Spleen (tissue), 11 donors: ENCODE data around the gene ZNF772. TPM values are rescaled to one million over a fixed set of nuclear protein-coding genes. Genes with fewer than 3 reads are reported as not detected.

Source experiments
- DNase-seq: peaks from one replicate; pipeline ENCODE4 v3.0.0-alpha.2; 2020
- H3K27ac ChIP-seq, 8 donors: fragments of 200-600 bp; sonication (generic) in 7 of 8; 1 replicate in 4 of 8; 2 replicates in 4 of 8; pipeline versions ENCODE4 v1.5.0 to v1.8.0; 2016 to 2021; ENCODE audit warnings: inconsistent platforms in 4 of 8, mild to moderate bottlenecking in 4 of 8, moderate library complexity in 1 of 8
- H3K27me3 ChIP-seq, 7 donors: fragments of 200-600 bp; sonication (generic) in 6 of 7; replicated peaks in 1 of 7; 1 replicate in 4 of 7; 2 replicates in 3 of 7; pipeline versions ENCODE4 v1.5.0 to v1.8.0; 2016 to 2021; ENCODE audit warnings: inconsistent platforms in 3 of 7, mild to moderate bottlenecking in 1 of 7
- H3K36me3 ChIP-seq, 6 donors: fragments of 200-600 bp; sonication (generic) in 5 of 6; 1 replicate in 4 of 6; 2 replicates in 2 of 6; pipeline versions ENCODE4 v1.5.0 to v1.8.0; 2016 to 2021; ENCODE audit warnings: inconsistent platforms in 2 of 6
- H3K4me1 ChIP-seq, 6 donors: fragments of 200-600 bp; sonication (generic) in 5 of 6; 1 replicate in 3 of 6; 2 replicates in 3 of 6; pipeline versions ENCODE4 v1.5.0 to v1.8.0; 2016 to 2021; ENCODE audit warnings: inconsistent platforms in 3 of 6
- H3K4me3 ChIP-seq, 8 donors: fragments of 200-600 bp; sonication (generic) in 7 of 8; 1 replicate in 4 of 8; 2 replicates in 4 of 8; pipeline versions ENCODE4 v1.5.0 to v1.8.0; 2016 to 2021; ENCODE audit warnings: inconsistent platforms in 4 of 8, mild to moderate bottlenecking in 4 of 8, moderate library complexity in 2 of 8
- H3K9me3 ChIP-seq, 8 donors: fragments of 200-600 bp; sonication (generic) in 7 of 8; 1 replicate in 4 of 8; 2 replicates in 4 of 8; pipeline versions ENCODE4 v1.5.0 to v1.8.0; 2016 to 2021; ENCODE audit warnings: inconsistent platforms in 4 of 8
- POLR2A ChIP-seq, 3 donors: fragments of 450-650 bp; IDR thresholded peaks; one replicate each; pipeline ENCODE4 v1.5.1; 2017; ENCODE audit warnings: antibody characterized with exemption in 3 of 3, mild to moderate bottlenecking in 1 of 3
- POLR2AphosphoS5 ChIP-seq, 3 donors: sonication (generic); formaldehyde crosslinking; IDR thresholded peaks; one replicate each; pipeline ENCODE4 v1.5.1; 2017; ENCODE audit warnings: antibody characterized with exemption in 3 of 3
- WGBS, 5 donors: extraction: QIAGEN DNeasy Blood & Tissue Kit in 3 of 5; methylation state at CpG; one replicate each; pipeline versions ENCODE4 v1.1.5 to v1.1.7; 2013 to 2018; 5-methylcytosine and 5-hydroxymethylcytosine counted together
- intact Hi-C: fragments of 100-400 bp; cut with DNase I; formaldehyde crosslinking; loops from one replicate; pipeline ENCODE4 v1.15.0; 2023; ENCODE audit warnings: low total_unique reads
- polyA plus RNA-seq, 3 donors: library from polyadenylated mRNA; stranded (reverse); fragments of 200-250 nt; gene quantifications; one replicate each; pipeline ENCODE4 v1.2.1, GENCODE V29; 2013
- total RNA-seq, 7 donors: library from RNA; depleted of rRNA in 3 of 7; stranded (reverse); fragments of >200 nt in 3 of 7; fragmentation: NEBNext Ultra II Directional in 4 of 7; extraction: Animal tissue kit (Norgen Biotek cat#: 25700) in 4 of 7; gene quantifications; one replicate each; pipeline versions ENCODE4 v1.1.0 to v1.2.1, GENCODE V29; 2016 to 2021
- TF ChIP-seq, protein P1 (sequence below), 11 experiments: fragments of 200-600 bp in 7 of 11; fragments of 450-650 bp in 4 of 11; sonication (generic) in 4 of 11; IDR thresholded peaks in 8 of 11; conservative IDR thresholded peaks in 3 of 11; 1 replicate in 7 of 11; 2 replicates in 4 of 11; pipeline versions ENCODE4 v1.4.0 to v1.8.0; 2016 to 2021; ENCODE audit warnings: antibody characterized with exemption in 11 of 11, inconsistent platforms in 4 of 11, mild to moderate bottlenecking in 1 of 11
- donor health status: healthy with polysubstance abuse.
- donor health status: DM: no; HTN: no; CAD: no; lungs with moderate emphysema.
- donor health status: DM: no; HTN: no; CAD: no.
- donor health status: Bipolar disorder and iron deficiency.
- donor health status: healthy.
- donor health status: DM: no; HTN: no; CAD: no.
- donor health status: DM: yes; HTN: yes; CAD: no.

ZNF772 gene
- total and polyA plus RNA-seq, 10 donors = 1.4 to 33.7 (median 15.9) TPM

DNA sequence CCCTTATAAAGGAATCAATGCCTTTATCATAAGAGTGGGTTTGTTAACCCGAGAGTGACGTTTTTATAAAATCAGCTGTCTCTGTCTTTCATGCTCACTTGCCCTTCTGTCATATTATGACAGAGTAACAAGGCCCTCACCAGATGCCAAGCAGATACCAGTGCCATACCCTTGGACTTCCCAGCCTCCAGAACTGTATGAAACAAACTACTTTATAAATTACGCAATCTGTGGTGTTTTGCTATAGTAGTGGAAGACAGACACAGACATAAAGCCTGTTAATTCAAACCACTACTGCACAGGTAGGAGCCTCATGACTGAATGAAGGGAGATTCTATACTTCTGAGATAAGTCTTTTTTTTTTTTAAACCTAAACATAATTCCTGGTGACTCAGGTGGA is 25.1 kb downstream of the ZNF772 start:
- no peak for TF ChIP-seq POLR2A (IDR thresholded peaks at IDR 0.05)
- no peak for TF ChIP-seq POLR2AphosphoS5 (IDR thresholded peaks at IDR 0.05)
- TF ChIP-seq, protein P1, sequence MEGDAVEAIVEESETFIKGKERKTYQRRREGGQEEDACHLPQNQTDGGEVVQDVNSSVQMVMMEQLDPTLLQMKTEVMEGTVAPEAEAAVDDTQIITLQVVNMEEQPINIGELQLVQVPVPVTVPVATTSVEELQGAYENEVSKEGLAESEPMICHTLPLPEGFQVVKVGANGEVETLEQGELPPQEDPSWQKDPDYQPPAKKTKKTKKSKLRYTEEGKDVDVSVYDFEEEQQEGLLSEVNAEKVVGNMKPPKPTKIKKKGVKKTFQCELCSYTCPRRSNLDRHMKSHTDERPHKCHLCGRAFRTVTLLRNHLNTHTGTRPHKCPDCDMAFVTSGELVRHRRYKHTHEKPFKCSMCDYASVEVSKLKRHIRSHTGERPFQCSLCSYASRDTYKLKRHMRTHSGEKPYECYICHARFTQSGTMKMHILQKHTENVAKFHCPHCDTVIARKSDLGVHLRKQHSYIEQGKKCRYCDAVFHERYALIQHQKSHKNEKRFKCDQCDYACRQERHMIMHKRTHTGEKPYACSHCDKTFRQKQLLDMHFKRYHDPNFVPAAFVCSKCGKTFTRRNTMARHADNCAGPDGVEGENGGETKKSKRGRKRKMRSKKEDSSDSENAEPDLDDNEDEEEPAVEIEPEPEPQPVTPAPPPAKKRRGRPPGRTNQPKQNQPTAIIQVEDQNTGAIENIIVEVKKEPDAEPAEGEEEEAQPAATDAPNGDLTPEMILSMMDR (IDR thresholded peaks at IDR 0.05 in 8 of 11, conservative IDR thresholded peaks at IDR 0.05 in 3 of 11) = no peak
- Histone ChIP-seq H3K36me3 (peaks cover 0 to 15% (median 0%) of the 10 kb centered on the region in 6 donors), H3K27me3 (no peaks in the 10 kb centered on the region), H3K4me1 (no peaks in the 10 kb centered on the region), H3K9me3 (peaks cover 0 to 99% (median 83%) of the 10 kb centered on the region in 8 donors), H3K27ac (no peak overlapping the region), H3K4me3 (no peak overlapping the region)
- DNase-seq = no peak
- intact Hi-C loops = no loop called here
- 91 to 98% (median 98%) methylated on average over 3 of the region's 3 CpGs for WGBS, 5 donors

DNA sequence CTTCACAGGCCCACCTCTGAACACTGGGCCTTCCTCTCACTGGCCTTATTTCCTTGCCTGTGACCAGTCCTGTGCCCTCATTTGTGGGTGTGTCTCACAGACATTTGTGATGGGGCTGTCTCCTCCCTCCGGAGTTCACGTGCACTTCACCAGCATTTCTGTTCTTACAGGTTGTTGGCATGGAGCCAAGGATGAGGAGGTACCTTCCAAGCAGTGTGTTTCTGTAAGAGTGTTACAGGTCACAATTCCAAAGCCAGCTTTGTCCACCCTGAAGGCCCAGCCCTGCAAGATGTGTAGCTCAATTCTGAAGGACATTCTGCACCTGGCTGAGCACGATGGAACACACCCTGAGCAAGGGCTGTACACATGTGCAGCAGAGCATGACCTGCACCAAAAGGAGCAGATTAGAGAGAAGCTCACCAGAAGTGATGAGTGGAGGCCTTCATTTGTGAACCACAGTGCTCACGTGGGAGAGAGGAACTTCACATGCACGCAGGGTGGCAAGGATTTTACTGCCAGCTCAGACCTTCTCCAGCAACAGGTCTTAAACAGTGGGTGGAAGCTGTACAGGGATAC is 34.2 kb downstream of the ZNF772 start:
- WGBS, 5 donors = 71 to 92% (median 84%) methylated on average over 5 of the region's 5 CpGs
- Histone ChIP-seq H3K4me1 (no peaks in the 10 kb centered on the region), H3K36me3 (peaks cover 0 to 78% (median 28%) of the 10 kb centered on the region in 6 donors), H3K27me3 (no peaks in the 10 kb centered on the region), H3K9me3 (peaks cover 0 to 97% (median 83%) of the 10 kb centered on the region in 8 donors), H3K27ac (no peak overlapping the region), H3K4me3 (no peak overlapping the region)
- intact Hi-C loops = no loop called here
- TF ChIP-seq POLR2AphosphoS5 (IDR thresholded peaks at IDR 0.05) (no peak), POLR2A (IDR thresholded peaks at IDR 0.05) (no peak)
- TF ChIP-seq, protein P1 (IDR thresholded peaks at IDR 0.05 in 8 of 11, conservative IDR thresholded peaks at IDR 0.05 in 3 of 11) = no peak
- no peak for DNase-seq

DNA sequence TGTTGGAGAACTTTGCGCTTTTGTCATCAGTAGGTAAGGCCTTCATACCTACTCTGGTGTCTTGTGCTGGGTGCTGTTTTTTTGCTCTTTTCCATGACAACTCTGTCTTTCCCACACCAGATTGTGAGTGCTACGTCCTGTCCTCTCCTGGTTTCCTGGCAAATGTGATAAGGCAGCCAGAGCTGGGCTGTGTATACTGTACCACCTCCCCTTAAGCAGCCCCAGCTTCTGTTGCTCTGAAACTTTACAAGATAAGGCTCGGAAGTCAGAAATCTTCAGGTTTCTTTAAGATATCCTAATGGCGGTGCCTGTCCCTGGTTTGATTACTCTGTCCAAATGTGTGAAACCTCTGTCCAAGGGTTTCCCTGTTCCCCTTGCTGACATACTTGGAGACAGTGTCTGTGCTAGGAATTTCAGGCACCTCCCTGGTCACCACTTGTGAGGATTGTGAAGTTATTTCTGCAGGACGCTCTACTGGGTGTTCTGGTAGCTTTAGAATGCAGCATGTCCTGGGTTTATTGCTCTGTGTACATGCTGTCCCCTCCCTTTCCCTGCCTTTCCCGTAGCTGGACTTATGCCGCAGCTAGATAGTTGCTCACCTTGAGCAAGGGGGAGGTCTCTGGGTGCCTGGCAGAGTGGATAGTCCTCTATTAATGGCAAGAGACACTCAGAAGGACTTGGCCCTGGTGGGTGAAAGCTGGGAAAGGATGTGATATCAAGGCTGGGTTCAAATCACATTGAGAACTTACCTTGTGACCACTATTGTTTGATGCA is 35.2 kb downstream of the ZNF772 start:
- DNase-seq = no peak
- no peak overlapping the region for H3K4me3 ChIP-seq
- TF ChIP-seq, protein P1 (IDR thresholded peaks at IDR 0.05 in 8 of 11, conservative IDR thresholded peaks at IDR 0.05 in 3 of 11) = no peak
- TF ChIP-seq POLR2AphosphoS5 (IDR thresholded peaks at IDR 0.05) = no peak
- no peak for TF ChIP-seq POLR2A (IDR thresholded peaks at IDR 0.05)
- no peak overlapping the region for H3K27ac ChIP-seq
- H3K27me3 ChIP-seq = no peaks in the 10 kb centered on the region
- 77 to 94% (median 93%) methylated on average over 6 to 7 of the region's 7 CpGs for WGBS, 5 donors
- H3K4me1 ChIP-seq = peaks cover 0 to 5% (median 1%) of the 10 kb centered on the region in 6 donors
- intact Hi-C loops = no loop called here
- peaks cover 0 to 84% (median 28%) of the 10 kb centered on the region in 6 donors for H3K36me3 ChIP-seq
- H3K9me3 ChIP-seq = peaks cover 0 to 87% (median 73%) of the 10 kb centered on the region in 8 donors

DNA sequence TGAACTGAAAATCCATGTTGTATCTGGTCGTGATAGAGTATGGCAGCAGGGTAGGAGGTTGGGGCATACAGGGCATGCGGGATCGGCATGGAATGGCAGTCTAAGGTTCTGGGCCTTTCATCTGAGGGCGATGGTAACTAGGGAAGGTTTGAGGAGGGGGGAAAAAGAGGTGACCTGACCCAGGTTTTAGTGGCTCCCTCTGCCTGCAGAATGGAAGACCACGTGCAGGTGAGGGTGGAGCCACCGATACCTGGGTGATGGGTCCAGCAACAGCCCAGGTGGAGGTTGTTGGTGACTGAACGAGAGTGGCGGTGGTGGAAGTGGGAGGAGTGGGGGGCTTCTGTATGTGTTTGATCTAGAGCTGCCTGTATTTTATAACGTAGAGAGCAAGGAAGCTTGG is 38.4 kb downstream of the ZNF772 start:
- intact Hi-C loops = no loop called here
- 89 to 95% (median 92%) methylated on average over 9 of the region's 9 CpGs for WGBS, 5 donors
- peaks cover 0 to 54% (median 40%) of the 10 kb centered on the region in 8 donors for H3K9me3 ChIP-seq
- no peak for DNase-seq
- no peak for TF ChIP-seq POLR2A (IDR thresholded peaks at IDR 0.05)
- TF ChIP-seq, protein P1 (IDR thresholded peaks at IDR 0.05 in 8 of 11, conservative IDR thresholded peaks at IDR 0.05 in 3 of 11) = no peak
- no peak for TF ChIP-seq POLR2AphosphoS5 (IDR thresholded peaks at IDR 0.05)
- peaks cover 15 to 32% (median 20%) of the 10 kb centered on the region in 6 donors for H3K4me1 ChIP-seq
- peaks cover 0 to 58% (median 15%) of the 10 kb centered on the region in 6 donors for H3K36me3 ChIP-seq
- no peak overlapping the region for H3K4me3 ChIP-seq
- no peak overlapping the region for H3K27ac ChIP-seq
- H3K27me3 ChIP-seq = no peaks in the 10 kb centered on the region
